SK-N-SH treated with all-trans-retinoic acid at 6 μM for 48 hours (cell line): ENCODE results near the gene NDUFA11.

Source experiments
- ZFP3 ChIP-seq: fragments of 250-450 bp; sonication (Bioruptor Pico); IDR thresholded peaks from 2 replicates; pipeline ENCODE4 v1.5.0; 2020; ENCODE audit warnings: mild to moderate bottlenecking, moderate library complexity
- TF ChIP-seq, protein P1 (sequence below): fragments of 250-450 bp; sonication (Bioruptor Pico); IDR thresholded peaks from 2 replicates; pipeline ENCODE4 v1.8.0; 2020; ENCODE audit warnings: mild to moderate bottlenecking, moderate library complexity, borderline replicate concordance

DNA sequence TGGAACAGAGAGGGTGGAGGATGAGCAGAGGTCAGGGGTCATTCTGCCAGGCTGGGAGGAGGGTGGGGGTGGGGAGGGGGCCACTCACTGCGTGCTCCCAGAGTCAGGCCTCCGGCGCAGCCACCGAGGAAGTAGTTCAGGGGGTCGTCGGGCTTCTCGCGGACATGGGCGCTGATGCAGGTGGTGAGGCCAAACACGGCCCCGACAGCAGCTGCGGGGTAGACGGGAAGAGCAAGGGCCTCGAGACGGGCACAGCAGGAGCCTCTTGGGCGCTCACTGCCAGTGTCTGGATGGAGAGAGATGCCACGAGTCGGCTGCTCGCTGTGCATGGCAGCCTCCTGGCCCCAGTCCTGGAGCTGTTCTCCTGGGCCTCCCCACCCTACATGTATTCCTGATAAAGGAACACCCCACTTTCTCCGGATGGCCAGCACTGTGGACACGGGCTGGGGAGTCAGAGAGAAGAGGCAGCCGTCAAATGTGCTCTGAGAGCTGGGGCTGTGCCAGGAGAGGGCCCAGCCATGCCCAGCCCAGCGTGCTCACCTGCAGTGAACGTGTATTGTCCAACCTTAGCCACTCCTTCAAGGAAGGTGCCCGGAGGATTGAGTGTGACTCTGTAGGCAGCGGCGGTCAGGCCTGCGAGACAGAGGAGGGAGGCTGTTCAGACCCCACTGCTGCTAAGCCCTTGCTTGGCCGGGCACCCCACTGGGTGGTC lies 7.1 kb downstream of the NDUFA11 start:
- no peak for TF ChIP-seq ZFP3 (CRISPR knock-in tag)
- TF ChIP-seq, protein P1, sequence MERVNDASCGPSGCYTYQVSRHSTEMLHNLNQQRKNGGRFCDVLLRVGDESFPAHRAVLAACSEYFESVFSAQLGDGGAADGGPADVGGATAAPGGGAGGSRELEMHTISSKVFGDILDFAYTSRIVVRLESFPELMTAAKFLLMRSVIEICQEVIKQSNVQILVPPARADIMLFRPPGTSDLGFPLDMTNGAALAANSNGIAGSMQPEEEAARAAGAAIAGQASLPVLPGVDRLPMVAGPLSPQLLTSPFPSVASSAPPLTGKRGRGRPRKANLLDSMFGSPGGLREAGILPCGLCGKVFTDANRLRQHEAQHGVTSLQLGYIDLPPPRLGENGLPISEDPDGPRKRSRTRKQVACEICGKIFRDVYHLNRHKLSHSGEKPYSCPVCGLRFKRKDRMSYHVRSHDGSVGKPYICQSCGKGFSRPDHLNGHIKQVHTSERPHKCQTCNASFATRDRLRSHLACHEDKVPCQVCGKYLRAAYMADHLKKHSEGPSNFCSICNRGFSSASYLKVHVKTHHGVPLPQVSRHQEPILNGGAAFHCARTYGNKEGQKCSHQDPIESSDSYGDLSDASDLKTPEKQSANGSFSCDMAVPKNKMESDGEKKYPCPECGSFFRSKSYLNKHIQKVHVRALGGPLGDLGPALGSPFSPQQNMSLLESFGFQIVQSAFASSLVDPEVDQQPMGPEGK = no peak
